ENCODE data around the gene TMA7. TPM values are rescaled to one million over a fixed set of nuclear protein-coding genes. Genes with fewer than 3 reads are reported as not detected.

Gene TMA7
- polyA plus RNA-seq, 2 of the 4 experiments (the other 2 are of a cell fraction), result 303 to 417 TPM

DNA sequence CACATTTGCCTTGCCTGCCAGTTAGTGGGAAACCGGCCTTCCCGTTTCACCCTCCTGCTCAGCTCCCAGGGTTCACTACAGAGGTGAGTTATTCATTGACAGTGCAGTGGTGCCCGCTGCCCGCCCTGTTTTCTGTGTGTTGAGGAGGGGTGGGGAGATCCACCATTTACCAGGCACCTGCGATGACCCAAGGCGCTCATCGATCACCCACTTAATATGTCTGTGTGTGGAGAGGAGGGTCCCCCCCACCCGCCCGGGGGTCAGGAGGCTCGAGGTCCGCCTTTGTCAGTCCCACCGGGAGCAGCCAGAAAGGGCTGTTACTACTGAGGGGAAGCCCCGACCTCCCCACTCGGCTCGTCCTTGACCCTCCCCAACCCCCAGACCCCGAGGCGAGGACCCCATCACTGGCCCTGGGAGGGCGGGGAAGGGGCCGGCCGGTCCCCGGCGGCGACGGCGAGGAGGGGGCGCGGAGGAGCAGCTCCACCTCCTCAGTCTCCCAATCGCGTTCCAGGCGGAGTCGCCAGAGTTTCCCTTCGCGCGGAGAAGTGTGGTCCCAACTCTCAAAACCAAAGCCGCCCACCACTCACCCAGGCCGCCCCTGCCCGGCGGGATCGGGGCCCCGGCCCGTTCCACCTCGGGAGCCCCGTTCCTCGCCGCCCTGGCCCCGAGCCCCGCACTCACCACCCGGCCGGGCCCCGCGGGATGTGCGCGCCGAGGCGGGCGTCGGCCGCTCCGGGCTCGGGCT, 11.3 kb upstream of the TMA7 start:
- 7% methylated on average over 9 of the region's 60 CpGs for WGBS (ENCODE audit: missing lambda C conversion rate)

GRCh38 chr3:48429317-48429959, 10.6 kb upstream of the TMA7 start:
- DNase-seq (ENCODE audit: low read depth in 1 of 2, low spot score in 1 of 2) (peak; percentile 28 to 42), ATAC-seq (peak; percentile 34 to 61), FAIRE-seq (no peak)
- CTCF ChIA-PET, result interaction anchor here (13.6 to 31.5 kb wide), 2 partner anchors 2 to 16 kb away, joined by 488 read pairs; partner anchors contain the start of gene PLXNB1
- Histone ChIP-seq H3K27ac (peak overlapping the region; percentile 83 to 100), H3K4me2 (peak overlapping the region; percentile 79), H3K9me3 (no peaks in the 10 kb centered on the region), H3K4me1 (peaks cover 66% of the 10 kb centered on the region), H3K4me3 (peak overlapping the region; percentile 64)
- POLR2A ChIA-PET, result interaction anchor here (1.9 kb wide), 1 partner anchor 10 kb away, joined by 8 read pairs; the partner anchor contains the start of gene CCDC51
- TF ChIP-seq HOXB5 (CRISPR knock-in tag; IDR thresholded peaks at IDR 0.05) (no peak), SREBF2 (IDR thresholded peaks at IDR 0.05) (no peak), TP53 (CRISPR knock-in tag; IDR thresholded peaks at IDR 0.05) (no peak), POLR2A (IDR thresholded peaks at IDR 0.05; ENCODE audit: low read length) (peak; percentile 21; the same call in 1 of the 2 replicates), RARB (CRISPR knock-in tag; IDR thresholded peaks at IDR 0.05) (no peak), NFE2L2 (conservative IDR thresholded peaks at IDR 0.05; ENCODE audit: low read length) (no peak), PHF8 (IDR thresholded peaks at IDR 0.05; ENCODE audit: borderline replicate concordance, low read depth) (peak; percentile 29; the same call in 1 of the 2 replicates)
- TF ChIP-seq, protein P1, sequence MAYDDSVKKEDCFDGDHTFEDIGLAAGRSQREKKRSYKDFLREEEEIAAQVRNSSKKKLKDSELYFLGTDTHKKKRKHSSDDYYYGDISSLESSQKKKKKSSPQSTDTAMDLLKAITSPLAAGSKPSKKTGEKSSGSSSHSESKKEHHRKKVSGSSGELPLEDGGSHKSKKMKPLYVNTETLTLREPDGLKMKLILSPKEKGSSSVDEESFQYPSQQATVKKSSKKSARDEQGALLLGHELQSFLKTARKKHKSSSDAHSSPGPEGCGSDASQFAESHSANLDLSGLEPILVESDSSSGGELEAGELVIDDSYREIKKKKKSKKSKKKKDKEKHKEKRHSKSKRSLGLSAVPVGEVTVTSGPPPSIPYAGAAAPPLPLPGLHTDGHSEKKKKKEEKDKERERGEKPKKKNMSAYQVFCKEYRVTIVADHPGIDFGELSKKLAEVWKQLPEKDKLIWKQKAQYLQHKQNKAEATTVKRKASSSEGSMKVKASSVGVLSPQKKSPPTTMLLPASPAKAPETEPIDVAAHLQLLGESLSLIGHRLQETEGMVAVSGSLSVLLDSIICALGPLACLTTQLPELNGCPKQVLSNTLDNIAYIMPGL (CRISPR knock-in tag; IDR thresholded peaks at IDR 0.05; ENCODE audit: borderline replicate concordance), result no peak
- WGBS (ENCODE audit: missing lambda C conversion rate), result 2% methylated on average over 12 of the region's 86 CpGs

More for the DNA sequence above, 11.3 kb upstream of the TMA7 start:
- no peak for FAIRE-seq
- Histone ChIP-seq H3K4me1 (peaks cover 59% of the 10 kb centered on the region), H3K27ac (peak overlapping the region; percentile 83 to 100), H3K4me2 (peak overlapping the region; percentile 79), H3K4me3 (peak overlapping the region; percentile 64), H3K9me3 (no peaks in the 10 kb centered on the region)
- DNase-seq (ENCODE audit: low read depth in 1 of 2, low spot score in 1 of 2), result peak; percentile 28 to 80
- CTCF ChIA-PET, result interaction anchor here (0.7 to 31.5 kb wide), 4 partner anchors 3 to 157 kb away, joined by 3 to 488 read pairs (median 246); partner anchors contain the start of gene PLXNB1
- POLR2A ChIA-PET, result interaction anchor here (1.0 to 1.9 kb wide), 2 partner anchors 11 to 28 kb away, joined by 3 to 8 read pairs; partner anchors contain the start of gene CCDC51
- ATAC-seq, result peak; percentile 60 to 73
- TF ChIP-seq JUN (IDR thresholded peaks at IDR 0.05) (0 out of 5 replicates have a peak, but pooled peaks of 1 of the 2 experiments have one; percentile 18), RNF2 (IDR thresholded peaks at IDR 0.05; ENCODE audit: borderline replicate concordance, low read depth) (no peak), CBX8 (IDR thresholded peaks at IDR 0.05) (no peak)

- peak within 1 kb of the TSS; percentile 64 for H3K4me3 ChIP-seq
- WGBS (ENCODE audit: missing lambda C conversion rate), result 35% methylated on average over 8 of the region's 15 CpGs
- peaks cover 69% of the 10 kb centered on the region for H3K4me1 ChIP-seq
- peak within 1 kb of the TSS; percentile 83 to 100 for H3K27ac ChIP-seq
- TF ChIP-seq CEBPB (IDR thresholded peaks at IDR 0.05) (peak; percentile 12 to 57; a peak in 2 of 4 replicates), MAFK (IDR thresholded peaks at IDR 0.05; ENCODE audit: partially characterized antibody) (no peak)
- POLR2A ChIA-PET, result interaction anchor here (1.9 kb wide), 1 partner anchor 9 kb away, joined by 8 read pairs; the partner anchor contains the start of gene CCDC51
- FAIRE-seq (no peak), ATAC-seq (peak; percentile 8 to 10; a peak in 4 of 6 replicates), DNase-seq (ENCODE audit: low read depth in 1 of 2, low spot score in 1 of 2) (peak in 1 of 2 experiments; percentile 47)
- peak within 1 kb of the TSS; percentile 79 for H3K4me2 ChIP-seq
- H3K9me3 ChIP-seq, result no peaks in the 10 kb centered on the region
- CTCF ChIA-PET, result interaction anchor here (1.0 to 13.6 kb wide), 4 partner anchors 12 to 236 kb away, joined by 3 to 488 read pairs (median 137); no protein-coding TSS in a partner anchor
Measured at GRCh38 chr3:48429960-48430707, 9.9 kb upstream of the TMA7 start, which contains the start of gene PLXNB1. TSS of gene PLXNB1 (minus strand) at chr3:48430086. CDS start at chr3:48424611, 5,475 bp downstream.

GRCh38 chr3:48430708-48431101, 9.4 kb upstream of the TMA7 start:
- Histone ChIP-seq H3K9me3 (no peaks in the 10 kb centered on the region), H3K27ac (peak overlapping the region in 1 of 2 experiments; percentile 100; a peak in 3 of 6 replicates), H3K4me2 (peak overlapping the region; percentile 79; the same call in 2 of the 3 replicates), H3K4me3 (no peak overlapping the region), H3K4me1 (peaks cover 66% of the 10 kb centered on the region)
- CTCF ChIA-PET, result interaction anchor here (1.0 to 13.6 kb wide), 4 partner anchors 11 to 237 kb away, joined by 3 to 488 read pairs (median 137); no protein-coding TSS in a partner anchor
- POLR2A ChIA-PET, result no interaction called here
- no peak for ATAC-seq
- DNase-seq (ENCODE audit: low read depth in 1 of 2, low spot score in 1 of 2), result no peak
- 75% methylated on average over 1 of the region's 1 CpG for WGBS (ENCODE audit: missing lambda C conversion rate)
- no peak for FAIRE-seq
- TF ChIP-seq JUN (IDR thresholded peaks at IDR 0.05), result no peak
- TF ChIP-seq BCL3 (IDR thresholded peaks at IDR 0.05), result no peak
- no peak for TF ChIP-seq RAD21 (conservative IDR thresholded peaks at IDR 0.05 in 1 of 2, IDR thresholded peaks at IDR 0.05 in 1 of 2)
- no peak for TF ChIP-seq ZSCAN20 (CRISPR knock-in tag; IDR thresholded peaks at IDR 0.05)
- no peak for TF ChIP-seq ESRRA (IDR thresholded peaks at IDR 0.05; ENCODE audit: borderline replicate concordance, low read length)
- no peak for TF ChIP-seq KDM1A (IDR thresholded peaks at IDR 0.05; ENCODE audit: low read depth)
- no peak for TF ChIP-seq KDM5A (IDR thresholded peaks at IDR 0.05)
- no peak for TF ChIP-seq E2F6 (IDR thresholded peaks at IDR 0.05; ENCODE audit: borderline replicate concordance, low read depth)
- TF ChIP-seq HOXA7 (CRISPR knock-in tag; IDR thresholded peaks at IDR 0.05), result no peak
- no peak for TF ChIP-seq ZNF302 (CRISPR knock-in tag; IDR thresholded peaks at IDR 0.05)
- TF ChIP-seq EHMT2 (IDR thresholded peaks at IDR 0.05; ENCODE audit: low read depth), result no peak
